ENCODE measurements around the gene GRM7. TPM values are rescaled to one million over a fixed set of nuclear protein-coding genes. Genes with fewer than 3 reads are reported as not detected.

The GRM7 gene
- total RNA-seq, 2 donors from 2014 or later, result 0.33 to 1.3 TPM

DNA sequence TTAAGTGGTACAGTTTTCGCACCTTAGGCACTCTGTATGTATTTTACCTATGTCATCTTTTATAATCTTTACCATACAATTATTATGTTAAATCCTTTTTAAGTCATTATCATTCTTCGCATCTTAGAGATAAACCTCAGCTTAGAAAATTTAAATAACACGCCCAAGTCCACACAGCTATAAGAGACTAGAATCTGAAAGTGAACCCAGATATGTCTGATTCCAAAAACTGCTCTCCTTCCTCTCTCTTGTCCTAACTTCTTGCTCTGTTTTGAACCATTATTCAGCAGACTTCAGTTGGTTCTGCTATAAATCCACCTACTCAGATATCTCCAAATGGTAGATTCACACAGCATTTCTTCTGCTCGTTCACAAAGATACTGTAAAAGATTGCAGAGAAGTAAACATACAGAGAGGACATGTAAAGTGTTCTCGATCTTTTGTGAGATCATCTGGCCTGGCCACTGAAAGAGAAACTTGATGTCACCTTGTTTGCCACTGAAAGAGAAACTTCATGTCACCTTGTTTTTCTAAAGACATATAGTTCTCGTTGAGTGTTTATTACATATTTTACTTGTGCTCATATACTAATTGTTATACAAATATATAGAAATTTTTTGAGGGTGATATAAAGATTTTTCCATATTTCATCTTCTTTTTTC is 533.2 kb downstream of the GRM7 start:
- Histone ChIP-seq H3K27ac (no peak overlapping the region), H3K36me3 (replicated peaks in 1 of 2; ENCODE audit: insufficient read depth in 1 of 2, low read depth in 2 of 2) (no peaks in the 10 kb centered on the region), H3K27me3 (no peaks in the 10 kb centered on the region), H3K4me1 (no peaks in the 10 kb centered on the region), H3K4me3 (no peak overlapping the region), H3K9me3 (no peaks in the 10 kb centered on the region)
- WGBS, 2 donors, result 72 to 80% methylated on average over 6 of the region's 6 CpGs
- intact Hi-C loops (cut with DNase I), result no loop called here
- no peak for ATAC-seq
- no peak for DNase-seq
- TF ChIP-seq, protein P1, sequence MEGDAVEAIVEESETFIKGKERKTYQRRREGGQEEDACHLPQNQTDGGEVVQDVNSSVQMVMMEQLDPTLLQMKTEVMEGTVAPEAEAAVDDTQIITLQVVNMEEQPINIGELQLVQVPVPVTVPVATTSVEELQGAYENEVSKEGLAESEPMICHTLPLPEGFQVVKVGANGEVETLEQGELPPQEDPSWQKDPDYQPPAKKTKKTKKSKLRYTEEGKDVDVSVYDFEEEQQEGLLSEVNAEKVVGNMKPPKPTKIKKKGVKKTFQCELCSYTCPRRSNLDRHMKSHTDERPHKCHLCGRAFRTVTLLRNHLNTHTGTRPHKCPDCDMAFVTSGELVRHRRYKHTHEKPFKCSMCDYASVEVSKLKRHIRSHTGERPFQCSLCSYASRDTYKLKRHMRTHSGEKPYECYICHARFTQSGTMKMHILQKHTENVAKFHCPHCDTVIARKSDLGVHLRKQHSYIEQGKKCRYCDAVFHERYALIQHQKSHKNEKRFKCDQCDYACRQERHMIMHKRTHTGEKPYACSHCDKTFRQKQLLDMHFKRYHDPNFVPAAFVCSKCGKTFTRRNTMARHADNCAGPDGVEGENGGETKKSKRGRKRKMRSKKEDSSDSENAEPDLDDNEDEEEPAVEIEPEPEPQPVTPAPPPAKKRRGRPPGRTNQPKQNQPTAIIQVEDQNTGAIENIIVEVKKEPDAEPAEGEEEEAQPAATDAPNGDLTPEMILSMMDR (IDR thresholded peaks at IDR 0.05), result no peak
- no peak for TF ChIP-seq POLR2A (IDR thresholded peaks at IDR 0.05)

DNA sequence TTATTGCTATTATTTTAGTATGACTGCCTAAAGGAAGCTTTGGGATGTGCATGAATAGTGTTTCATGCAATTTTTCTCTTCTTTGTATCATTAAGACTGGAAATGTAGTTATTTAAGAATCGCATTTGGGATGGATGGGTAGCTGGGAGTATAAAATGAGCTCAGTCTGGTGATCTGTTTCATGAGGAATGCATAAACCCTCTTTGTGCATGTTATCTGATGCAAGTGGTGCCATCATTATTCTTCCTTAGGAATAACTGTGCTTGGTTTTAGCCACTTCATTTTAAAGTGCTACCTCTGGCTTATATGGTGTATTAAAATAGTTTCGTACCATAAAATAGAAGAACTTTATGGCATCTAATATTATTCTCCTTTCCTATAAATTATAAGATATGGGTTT is 535.6 kb downstream of the GRM7 start:
- Histone ChIP-seq H3K4me1 (no peaks in the 10 kb centered on the region), H3K27ac (no peak overlapping the region), H3K4me3 (no peak overlapping the region), H3K36me3 (replicated peaks in 1 of 2; ENCODE audit: insufficient read depth in 1 of 2, low read depth in 2 of 2) (no peaks in the 10 kb centered on the region), H3K27me3 (no peaks in the 10 kb centered on the region), H3K9me3 (no peaks in the 10 kb centered on the region)
- ATAC-seq, result no peak
- intact Hi-C loops (cut with DNase I), result no loop called here
- WGBS, 2 donors, result 90 to 94% methylated on average over 2 of the region's 2 CpGs
- no peak for DNase-seq
- TF ChIP-seq, protein P1 (IDR thresholded peaks at IDR 0.05), result no peak
- TF ChIP-seq POLR2A (IDR thresholded peaks at IDR 0.05), result no peak

DNA sequence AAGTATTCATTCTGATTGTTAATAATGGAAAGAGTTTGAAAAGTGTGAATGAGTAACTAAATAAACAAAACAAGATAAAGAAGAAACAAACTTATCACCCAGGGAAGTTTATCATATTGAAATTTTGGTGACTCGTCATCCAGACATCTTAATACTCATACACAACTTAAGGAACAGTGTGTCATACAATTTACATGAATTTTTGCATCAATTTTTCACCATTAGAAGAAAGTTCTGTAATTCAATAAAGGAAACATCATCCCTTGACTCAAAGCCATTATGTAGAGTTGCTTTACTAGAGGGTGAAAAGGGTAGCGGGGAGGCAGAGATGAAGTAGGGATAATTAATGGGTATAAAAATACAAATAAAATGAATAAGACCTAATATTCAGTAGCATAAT is 536.2 kb downstream of the GRM7 start:
- Histone ChIP-seq H3K27ac (no peak overlapping the region), H3K36me3 (replicated peaks in 1 of 2; ENCODE audit: insufficient read depth in 1 of 2, low read depth in 2 of 2) (no peaks in the 10 kb centered on the region), H3K4me1 (no peaks in the 10 kb centered on the region), H3K9me3 (no peaks in the 10 kb centered on the region), H3K4me3 (no peak overlapping the region), H3K27me3 (no peaks in the 10 kb centered on the region)
- intact Hi-C loops (cut with DNase I), result no loop called here
- 73 to 74% methylated on average over 2 of the region's 2 CpGs for WGBS, 2 donors
- TF ChIP-seq, protein P1 (IDR thresholded peaks at IDR 0.05), result no peak
- no peak for TF ChIP-seq POLR2A (IDR thresholded peaks at IDR 0.05)
- ATAC-seq (no peak), DNase-seq (no peak)

DNA sequence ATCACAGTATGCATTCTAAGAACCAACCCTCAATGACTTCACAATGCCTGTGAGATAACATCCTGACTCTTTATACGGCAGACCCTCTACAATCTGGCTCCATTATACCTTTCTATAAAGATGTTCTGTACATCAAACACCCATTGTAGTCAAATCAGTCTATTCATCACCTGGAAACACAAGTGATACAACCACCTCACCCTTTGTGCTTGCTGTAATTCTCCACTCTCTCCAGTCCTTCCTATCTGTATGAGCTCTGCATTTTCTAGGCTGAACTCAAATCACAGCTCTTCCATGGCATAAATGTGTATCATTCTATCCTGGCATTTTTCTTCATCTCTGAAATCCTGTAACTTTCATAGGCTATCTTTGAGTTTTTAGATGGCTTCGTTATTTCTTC is 539.4 kb downstream of the GRM7 start:
- WGBS, 2 donors, result 62 to 71% methylated on average over 2 of the region's 2 CpGs
- H3K4me1 ChIP-seq, result no peaks in the 10 kb centered on the region
- H3K27me3 ChIP-seq, result no peaks in the 10 kb centered on the region
- ATAC-seq (no peak), DNase-seq (no peak)
- TF ChIP-seq, protein P1 (IDR thresholded peaks at IDR 0.05), result no peak
- no peak for TF ChIP-seq POLR2A (IDR thresholded peaks at IDR 0.05)
- H3K4me3 ChIP-seq, result no peak overlapping the region
- no peaks in the 10 kb centered on the region for H3K36me3 ChIP-seq (replicated peaks in 1 of 2; ENCODE audit: insufficient read depth in 1 of 2, low read depth in 2 of 2)
- intact Hi-C loops (cut with DNase I), result no loop called here
- no peaks in the 10 kb centered on the region for H3K9me3 ChIP-seq
- H3K27ac ChIP-seq, result no peak overlapping the region

DNA sequence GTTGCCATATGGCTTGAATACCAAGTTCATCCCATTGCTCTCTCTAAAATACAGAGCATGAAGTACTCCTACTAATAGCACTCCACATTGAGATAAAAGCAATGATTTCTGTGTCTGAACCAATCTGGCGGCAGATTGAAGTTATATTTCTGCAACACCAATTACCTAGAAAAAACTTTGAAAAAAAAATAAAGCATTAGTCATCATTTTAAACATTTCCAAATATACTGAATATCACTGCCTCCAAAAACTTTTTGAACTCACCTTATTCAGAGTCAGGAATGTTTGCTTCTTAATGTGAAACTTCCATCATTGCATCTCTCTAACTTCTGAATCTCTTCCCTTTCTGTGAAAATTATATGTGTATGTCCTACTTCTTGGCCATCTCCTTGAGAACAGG is 540.5 kb downstream of the GRM7 start:
- no peaks in the 10 kb centered on the region for H3K4me1 ChIP-seq
- no peak overlapping the region for H3K4me3 ChIP-seq
- H3K36me3 ChIP-seq (replicated peaks in 1 of 2; ENCODE audit: insufficient read depth in 1 of 2, low read depth in 2 of 2), result no peaks in the 10 kb centered on the region
- H3K27ac ChIP-seq, result no peak overlapping the region
- DNase-seq, result no peak
- intact Hi-C loops (cut with DNase I), result no loop called here
- ATAC-seq, result no peak
- WGBS, 2 donors, result 97% methylated on average over 1 of the region's 1 CpG
- H3K9me3 ChIP-seq, result no peaks in the 10 kb centered on the region
- no peaks in the 10 kb centered on the region for H3K27me3 ChIP-seq
- TF ChIP-seq, protein P1 (IDR thresholded peaks at IDR 0.05), result no peak
- no peak for TF ChIP-seq POLR2A (IDR thresholded peaks at IDR 0.05)

Measured in body of pancreas (tissue), 4 donors.